ENCODE results near the gene DLGAP1.

Gene DLGAP1

DNA sequence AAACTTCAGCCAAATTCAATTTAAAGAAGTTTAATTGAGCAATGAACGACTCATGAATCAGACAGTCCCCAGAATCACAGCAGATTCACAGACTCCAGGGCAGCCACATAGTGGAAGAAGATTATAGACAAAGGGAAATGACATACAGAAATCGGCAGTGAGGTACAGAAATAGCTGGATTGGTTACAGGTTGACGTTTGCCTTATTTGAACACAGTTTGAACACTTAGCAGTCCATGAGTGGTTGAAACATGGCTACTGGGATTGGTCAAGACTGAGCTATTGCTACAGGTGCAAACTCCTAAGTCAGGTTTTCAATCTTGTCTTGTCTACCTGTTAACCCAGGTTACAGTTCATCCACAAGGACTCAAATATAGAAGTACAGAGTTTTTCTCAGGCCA lies 169.6 kb downstream of the DLGAP1 start:
- DNase-seq, result no peak

DNA sequence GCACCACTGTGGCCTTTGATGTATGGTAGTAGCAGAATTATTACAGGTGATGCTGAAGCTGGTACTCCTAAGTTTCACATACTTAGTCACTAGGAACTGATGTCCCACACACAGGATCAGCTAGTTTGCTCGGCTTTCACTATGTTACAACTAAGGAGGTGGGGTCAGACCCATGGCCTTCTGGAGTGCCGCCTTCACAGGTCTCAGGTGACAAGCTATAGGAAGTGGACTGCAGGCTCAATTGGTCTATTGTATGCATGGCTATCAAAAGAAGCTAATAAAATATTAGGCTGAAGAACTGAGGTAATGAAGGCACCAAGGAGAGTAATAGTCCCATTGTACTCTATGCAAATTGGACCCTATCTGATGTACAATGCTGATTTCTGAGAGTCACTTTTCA lies 170.6 kb downstream of the DLGAP1 start:
- DNase-seq, result no peak

DNA sequence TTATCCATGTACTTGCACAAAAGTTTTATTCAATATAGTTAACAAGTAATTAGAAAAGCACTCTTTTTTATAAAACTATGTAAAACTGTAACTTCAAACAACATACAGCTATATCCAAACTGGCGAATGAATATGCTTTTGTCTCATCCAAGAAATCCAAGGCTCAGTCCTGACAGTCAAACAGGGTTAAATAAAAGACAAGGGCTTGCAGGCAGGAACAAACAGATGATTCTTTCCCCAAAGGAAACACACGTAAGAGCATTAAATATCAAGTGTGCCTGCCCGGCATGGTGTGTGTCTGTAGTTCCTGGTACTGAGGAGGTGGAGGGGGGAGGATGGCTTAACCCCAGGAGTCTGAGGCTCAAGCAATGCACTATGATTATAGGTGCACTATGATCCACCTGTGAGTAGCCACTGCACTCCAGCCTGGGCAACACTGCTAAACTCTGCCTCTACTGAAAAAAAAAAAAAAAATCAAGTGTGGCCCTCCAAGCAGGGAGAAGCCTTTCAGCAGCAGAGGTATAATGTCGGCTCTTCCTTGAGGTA lies 171.3 kb downstream of the DLGAP1 start:
- DNase-seq, result no peak

DNA sequence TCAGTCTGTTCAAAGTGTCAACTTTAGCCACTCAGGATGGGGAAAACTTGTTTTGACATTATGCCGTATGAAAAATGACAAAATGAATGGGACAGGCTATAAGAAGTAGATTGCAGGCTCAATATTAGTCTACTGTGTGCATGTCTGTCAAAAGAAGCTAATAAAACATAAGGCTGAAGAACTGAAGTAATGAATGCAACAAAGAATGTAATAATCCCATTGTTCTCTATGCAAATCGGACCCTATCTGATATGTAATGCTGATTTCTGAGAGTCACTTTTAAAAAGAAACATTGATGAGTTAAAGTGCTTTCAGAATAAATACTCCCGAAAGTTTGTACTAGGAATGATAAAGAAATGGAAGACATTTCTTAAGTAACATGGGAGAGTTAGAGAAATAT lies 172.2 kb downstream of the DLGAP1 start:
- no peak for DNase-seq

DNA sequence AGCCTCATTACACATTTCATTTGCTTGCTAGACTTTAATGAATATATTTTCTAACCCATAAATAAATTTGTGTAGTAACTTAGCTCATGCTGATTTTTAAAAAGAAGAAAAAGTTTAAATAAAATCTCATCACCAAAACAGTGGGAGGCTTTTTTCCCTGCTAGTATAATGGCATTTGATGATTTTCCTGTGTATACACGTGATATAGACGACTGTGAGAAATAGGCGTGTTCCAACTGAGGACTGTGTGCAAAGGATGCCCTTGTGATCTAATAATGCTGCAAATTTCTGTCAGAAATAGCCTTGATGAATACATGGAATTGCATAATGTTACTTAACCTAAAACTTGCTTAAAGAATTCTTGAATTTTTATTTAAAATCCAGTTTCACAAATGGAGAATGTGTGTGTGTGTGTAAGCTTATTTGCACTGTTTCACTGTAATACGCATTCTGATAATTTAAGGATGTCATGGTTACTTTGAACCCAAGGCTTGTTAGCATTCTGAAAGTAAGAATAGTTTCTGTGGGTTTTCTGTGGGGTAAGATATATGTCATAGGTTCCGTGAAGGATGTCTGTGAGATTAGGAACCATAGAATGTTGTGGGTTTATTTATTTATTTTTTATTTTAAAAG lies 178.0 kb downstream of the DLGAP1 start:
- DNase-seq, result no peak

DNA sequence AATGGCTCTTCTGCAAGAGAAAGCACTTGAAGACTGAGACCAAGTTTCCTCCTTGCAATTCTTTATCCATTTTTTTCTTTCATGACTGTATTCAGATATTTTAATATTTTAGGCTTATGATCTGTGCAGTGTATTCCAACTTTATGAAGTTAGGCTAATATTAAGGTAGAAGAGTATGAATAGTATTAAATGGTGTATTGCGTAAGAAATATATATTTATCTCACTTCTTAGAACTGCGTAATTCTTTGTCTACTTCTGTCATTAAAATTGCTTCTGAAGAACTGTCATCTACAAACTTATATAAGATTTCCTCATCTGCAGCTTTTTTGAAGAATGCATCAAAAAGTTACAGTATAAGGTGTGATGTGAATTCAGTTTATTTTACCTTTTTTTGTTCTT lies 183.2 kb downstream of the DLGAP1 start:
- no peak for DNase-seq

DNA sequence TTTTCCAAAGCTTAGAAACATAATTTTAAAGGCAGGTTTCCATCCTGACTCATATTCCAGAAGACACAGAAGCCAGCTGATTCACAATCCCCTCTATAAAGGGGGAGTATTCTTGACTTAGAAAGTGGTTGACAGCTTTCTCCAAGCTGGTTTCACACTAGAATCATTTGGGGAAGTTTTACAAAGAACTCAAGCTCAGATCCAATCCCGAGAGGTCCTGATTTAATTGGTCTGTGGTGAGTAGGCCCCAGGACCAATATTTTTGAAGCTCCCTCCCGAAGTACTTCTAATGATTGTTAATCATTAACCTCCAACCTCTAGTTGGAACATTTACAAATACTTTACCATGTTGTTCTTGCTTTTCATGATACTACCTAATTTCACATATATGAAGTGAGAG lies 184.1 kb downstream of the DLGAP1 start:
- DNase-seq, result no peak

DNA sequence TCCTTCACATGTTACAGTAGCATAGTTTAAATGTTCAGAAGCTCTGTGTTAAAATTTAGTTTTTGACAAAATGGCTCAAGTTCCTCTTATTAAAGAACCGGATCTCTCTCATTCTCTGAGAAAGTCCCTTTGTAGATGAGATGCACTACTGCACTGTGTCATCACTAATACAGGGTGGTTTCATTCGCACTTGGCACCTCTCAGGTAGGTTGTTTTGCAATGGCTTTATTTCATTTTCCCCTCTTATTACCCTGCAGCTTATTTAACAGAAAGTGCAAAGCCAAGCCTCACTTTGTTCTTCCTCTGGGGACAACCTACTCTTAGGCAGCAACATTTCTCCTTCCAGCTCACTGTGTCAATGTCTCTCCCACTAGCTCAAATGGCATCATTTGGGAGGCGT lies 185.1 kb downstream of the DLGAP1 start:
- DNase-seq, result no peak

DNA sequence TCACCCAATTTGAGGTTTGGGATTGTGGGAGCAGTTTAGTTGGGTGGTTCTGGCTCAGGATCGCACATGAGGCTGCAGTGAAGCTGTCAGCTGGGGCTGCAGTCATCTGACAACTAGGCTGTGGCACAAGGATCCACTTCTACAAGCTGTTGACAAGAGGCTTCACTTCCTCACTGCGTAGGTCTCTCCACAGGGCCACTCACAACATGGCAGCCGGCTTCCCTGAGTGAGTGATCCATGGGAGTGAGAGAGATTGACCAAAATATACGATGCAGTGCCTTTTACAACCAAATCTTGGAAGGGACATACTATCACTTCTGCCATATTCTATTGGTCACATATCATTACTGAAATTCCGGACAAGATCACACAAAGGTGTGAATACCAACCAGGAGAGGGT lies 187.5 kb downstream of the DLGAP1 start:
- no peak for DNase-seq

DNA sequence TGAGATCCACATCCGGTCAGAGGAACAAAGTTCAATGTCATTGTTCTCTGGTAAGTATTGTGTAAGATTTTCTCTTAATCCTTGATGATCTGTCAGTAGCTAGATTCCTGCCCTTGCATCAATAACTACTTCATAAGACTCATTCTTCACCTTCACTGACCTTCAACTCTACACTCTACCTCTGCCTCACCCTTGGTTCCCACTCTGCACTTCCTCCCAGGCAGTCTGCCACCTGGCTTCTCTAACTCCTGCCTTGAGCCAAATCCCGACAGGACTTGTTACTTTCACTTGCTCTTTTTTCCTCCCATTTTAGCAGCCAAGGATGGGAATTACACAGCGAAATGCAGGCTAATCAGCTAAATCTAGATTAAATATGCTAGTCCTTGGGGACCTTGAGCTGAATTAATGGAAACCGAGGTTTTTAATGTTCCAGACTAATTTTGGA lies 190.7 kb downstream of the DLGAP1 start:
- no peak for DNase-seq

DNA sequence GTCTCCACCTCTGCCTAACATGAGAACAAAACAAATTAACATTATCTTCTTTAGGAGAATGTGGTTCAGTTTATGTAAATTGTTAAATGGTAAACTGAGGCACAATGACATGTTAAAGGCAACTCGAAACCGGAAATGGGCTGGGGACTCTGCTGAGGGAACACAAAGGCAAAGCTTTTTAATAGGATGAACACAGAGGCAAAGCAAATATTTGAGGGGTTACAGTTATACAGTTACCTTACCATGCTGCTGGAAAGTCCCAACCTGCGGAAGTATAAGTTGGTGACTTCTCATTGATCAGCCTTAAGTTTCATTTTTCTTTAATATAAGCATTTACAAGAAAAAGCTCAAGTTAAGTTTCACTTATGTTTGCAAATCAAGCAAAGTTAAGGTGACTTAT lies 195.0 kb downstream of the DLGAP1 start:
- no peak for DNase-seq

DNA sequence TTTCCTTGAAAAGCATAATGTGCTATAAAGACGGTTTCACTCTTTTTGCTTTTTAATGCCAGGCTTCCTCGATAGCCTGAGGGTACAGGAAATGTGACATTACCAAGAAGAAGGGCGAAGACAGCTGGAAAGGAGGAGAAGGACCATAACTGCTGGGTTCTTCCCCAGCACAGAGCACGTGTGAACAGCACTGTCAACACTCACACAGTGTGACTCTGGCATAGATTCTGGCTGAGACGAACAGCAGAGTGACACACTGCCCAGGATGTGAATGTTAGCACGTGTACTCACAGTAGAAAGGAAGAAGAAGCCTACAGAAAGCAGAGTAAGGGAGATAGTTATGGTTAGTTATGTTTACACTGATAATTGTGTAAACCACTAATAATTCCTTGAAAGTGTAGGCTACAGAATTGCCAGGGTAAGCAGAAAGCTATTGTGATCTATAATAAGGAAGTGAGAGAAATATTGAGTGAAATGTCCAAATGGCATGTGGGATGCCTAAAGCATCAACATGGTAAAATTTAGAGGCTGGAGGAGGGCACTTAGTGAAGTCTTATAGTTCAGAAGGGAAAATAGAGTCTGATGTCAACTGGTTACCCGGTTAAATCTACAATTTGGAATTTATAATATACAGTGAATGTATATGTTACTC lies 198.2 kb downstream of the DLGAP1 start:
- DNase-seq, result no peak

DNA sequence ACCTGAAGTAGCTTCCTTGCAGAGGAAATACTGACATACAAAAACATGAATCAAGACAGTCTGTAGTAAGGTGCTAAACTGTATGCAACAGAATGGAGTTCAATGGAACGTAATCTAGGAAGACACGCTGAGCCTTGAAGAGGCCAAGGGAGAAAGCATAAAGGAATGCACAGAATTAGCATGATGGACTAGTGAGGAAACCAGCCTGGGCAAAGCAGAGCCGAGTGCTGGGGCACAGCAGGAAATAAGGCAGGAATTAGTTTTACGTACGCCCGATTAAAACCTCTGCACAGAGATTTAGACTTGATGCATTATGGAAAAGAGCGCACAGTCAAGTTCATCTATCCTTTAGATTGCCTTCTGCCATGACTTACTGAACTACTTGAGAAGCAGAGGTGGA lies 200.3 kb downstream of the DLGAP1 start:
- no peak for DNase-seq

DNA sequence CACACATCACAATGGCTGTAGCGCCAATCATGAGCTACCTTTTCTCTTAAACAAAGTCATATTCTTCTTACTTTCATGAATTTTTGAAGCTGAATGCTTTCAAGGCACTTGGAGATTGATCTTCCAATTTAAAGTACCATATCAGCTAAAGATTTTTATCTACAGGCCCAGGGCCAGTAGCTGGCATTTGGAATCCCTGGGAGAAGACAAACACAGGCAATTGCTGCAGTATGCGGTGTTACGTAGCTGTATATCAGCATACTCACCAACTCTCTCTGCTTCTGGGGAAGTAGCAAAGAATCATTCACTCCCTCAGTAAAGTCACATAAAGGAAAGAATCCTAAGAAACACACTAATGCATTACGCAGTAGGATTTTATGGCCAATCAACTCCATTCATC lies 202.3 kb downstream of the DLGAP1 start:
- no peak for DNase-seq

DNA sequence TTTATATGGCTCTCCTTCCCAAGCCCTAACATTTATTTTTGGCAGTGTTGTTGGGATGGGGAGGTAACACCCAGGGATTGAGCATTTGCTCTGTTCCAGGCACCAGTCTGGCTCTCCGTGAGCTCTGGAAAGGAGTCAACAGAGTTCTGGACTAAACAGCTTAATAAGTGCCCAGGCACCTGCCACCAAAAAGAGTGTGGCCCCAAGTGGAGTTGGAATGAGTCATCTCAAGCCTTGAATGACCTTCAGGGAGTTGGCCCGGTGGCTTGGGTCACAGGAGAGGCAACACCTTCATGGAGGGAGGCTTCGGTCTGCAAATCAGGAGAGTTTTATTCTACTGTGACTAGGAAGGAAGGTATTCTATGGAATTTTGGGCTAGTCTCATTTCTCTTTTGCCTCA lies 203.2 kb downstream of the DLGAP1 start:
- DNase-seq, result no peak

DNA sequence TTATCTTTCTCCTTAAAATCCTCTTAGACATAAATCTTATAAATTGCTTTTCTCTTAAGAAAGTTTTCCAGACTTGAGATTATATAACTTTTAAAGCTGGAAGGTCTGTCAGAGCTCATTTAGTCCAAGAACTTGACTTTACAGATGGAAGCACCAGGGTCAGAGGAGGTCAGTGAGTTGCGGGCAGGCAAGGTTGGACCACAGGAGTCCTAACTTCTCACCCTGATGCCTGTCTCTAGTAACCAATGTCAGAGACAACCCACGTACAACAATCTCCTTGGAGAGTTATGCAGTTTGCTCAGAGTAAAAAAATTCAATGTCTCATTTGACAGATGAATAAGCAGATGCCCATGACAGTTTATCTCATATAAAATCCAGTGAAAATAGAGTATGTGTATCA lies 203.9 kb downstream of the DLGAP1 start:
- DNase-seq, result no peak

DNA sequence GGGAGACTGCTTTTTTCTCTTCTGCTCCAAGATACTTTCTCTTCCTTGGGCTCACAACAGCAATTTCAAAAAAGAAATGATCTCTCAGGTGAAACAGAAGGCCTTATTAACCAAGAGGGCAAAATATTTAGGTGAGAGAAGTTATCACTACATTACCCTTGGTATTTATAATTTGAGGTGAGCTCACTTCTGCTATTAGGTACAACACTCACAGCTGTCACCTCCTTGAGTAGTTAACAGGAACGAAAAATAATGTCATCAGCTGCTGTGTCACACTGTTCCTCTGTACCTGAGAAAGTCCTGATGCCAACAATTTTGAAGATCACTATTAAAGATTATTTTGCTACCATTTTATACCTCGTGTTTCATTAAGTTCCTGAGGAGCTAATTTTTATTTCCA lies 205.0 kb downstream of the DLGAP1 start:
- DNase-seq, result no peak

DNA sequence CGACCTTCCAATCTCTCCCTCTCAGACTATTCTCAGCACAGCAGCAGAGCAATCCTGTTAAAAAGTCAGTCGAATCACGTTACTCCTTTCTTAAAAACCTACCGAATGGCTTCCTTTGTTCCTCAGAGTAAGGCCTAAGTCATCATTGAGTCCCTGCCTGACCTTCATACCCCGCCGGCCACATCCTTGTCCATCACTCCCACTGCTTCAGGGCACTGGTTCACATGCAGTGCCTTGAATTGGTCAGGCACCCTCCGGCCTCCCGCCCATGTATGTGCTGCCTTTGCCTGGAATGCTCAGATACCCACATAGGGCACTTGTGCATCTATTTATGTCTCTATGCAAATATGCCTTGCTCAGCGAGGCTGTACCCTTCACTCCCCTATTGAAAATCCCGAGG lies 206.4 kb downstream of the DLGAP1 start:
- DNase-seq, result no peak

DNA sequence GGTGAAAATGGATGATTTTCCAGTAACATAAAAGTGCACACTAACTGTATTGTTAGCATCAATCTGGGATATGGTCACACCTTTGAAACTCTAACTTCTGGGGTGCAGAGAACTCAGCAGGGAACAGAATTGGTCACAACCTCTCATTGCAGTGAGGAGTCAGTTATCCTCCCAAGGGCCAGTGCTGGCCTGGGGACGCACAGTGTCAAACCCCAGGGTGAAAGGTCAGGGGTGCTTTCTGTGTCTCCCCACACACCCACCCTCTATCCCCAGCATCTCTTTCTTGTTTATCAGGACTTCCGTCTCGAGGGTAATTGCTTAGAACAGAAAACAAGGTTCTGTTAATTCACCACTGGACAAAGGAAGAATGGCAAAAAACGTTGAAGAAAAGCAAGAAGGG lies 208.7 kb downstream of the DLGAP1 start:
- no peak for DNase-seq

DNA sequence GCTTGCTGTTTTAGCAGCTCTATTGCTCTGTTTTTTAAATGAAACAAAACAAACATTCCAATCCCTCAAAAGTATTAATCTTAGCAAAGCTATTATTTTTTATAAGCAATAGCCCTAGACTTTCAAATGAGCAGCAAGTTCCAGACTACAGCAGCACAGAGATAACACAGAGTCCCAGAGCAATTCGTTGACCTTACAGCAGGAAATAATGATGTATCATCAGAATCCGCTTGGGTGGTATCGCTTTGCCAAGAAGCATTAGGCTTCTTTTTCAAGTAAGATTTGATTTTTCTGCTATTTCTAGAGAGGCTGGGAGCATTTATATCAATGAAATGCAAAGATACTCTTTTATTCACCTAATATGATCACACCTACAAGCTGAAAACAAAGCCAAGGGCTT lies 209.7 kb downstream of the DLGAP1 start:
- DNase-seq, result no peak

DNA sequence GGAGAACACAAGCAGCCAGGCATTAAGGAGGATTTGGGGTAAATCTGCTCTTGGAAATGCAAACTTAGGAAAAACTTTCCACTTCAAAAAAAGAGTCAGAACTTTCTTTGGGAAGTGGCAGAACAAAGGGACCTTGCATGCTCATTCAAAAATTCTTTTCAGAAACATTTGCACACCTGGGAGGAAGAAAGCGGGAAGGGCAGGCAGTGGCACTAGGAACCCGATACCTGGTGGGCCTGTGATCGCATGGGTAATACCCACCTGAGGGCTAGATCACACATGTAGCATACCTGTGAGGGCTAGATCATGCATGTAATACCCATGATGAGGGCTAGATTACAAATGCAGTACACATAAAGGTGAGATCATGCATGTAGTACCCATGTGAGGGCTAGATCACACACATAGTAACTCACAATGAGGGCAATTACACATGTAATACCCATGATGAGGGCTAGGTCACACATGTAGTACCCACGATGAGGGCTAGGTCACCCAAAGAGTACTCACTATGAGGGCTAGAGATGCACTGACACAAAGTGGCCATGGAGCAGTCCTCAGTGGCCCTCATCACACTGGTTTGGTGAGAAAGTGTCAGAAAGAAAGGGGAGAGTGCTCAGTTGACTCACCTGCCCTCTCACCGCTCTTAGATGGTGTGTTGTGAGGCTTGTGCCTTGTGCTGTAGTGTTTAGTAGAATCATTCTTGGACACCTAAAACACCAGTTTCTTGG lies 212.5 kb downstream of the DLGAP1 start:
- DNase-seq, result no peak

DNA sequence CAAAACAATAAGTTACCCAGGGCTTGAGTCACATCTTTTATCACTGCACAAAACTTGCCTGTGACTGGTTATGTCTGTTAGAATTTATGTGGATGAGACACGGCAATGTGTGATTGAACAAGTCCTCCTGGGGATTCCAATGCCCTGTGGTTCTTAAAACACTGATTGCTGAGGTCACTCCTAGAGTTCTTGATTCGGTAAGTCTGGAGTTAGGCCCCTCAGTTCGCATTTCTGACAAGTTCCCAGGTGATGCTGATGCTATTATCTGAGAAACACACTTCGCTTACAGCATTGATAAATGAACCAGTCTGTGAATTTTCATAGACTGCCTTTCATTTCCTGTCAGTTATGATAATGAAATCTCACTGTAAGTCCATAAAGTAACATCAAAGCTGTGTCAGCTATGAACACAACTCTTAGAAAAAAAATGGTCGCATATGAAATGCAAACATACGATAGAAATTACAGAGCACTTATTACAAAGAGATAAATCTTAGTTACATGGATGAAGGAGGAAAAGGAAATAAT lies 214.0 kb downstream of the DLGAP1 start:
- no peak for DNase-seq

DNA sequence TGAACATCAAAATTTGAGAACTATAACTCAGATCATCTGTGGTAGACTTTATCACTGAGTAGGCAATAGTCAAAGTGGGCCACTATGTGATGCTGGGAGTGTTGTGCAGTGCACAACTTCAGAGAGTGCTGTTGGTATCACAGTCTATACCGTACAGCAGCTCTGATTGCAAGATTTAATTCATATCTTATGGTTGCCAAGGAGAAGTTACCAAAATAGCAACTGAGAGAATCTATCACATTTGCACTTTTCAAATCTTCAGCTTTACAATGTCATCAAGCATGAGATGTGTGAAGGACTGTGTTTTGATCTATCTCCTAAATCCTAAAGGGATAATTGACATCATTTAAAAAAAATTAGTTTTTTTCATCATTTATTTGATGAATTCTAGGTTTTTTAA lies 216.1 kb downstream of the DLGAP1 start:
- no peak for DNase-seq

DNA sequence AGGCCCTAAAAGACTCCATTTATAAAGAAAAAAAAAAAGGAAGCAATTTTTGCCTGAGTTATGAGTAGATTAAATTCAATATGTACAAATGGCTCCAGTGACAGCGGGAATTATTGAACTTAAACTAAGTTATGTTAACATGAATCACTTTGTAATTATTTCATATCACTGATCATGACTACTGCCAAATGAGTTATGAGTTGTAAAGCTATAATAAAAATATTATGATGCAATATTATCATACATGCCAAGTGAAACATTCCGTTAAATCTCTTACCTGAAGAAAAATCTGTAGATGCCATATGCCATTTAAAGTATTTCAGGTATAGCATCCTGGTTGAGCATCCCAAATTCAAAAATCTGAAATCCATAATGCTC lies 217.5 kb downstream of the DLGAP1 start:
- no peak for DNase-seq
